GM18511 (cell line): Measurements from ENCODE around the gene SLAIN1.

ENCODE experiments used
- ATAC-seq: cut with Tn5 transposase; IDR thresholded peaks from one replicate; pipeline ENCODE4 v1.9.1; 2021; ENCODE audit warnings: mild to moderate bottlenecking, moderate library complexity; ENCODE audit not compliant: unreplicated experiment

The SLAIN1 gene

DNA sequence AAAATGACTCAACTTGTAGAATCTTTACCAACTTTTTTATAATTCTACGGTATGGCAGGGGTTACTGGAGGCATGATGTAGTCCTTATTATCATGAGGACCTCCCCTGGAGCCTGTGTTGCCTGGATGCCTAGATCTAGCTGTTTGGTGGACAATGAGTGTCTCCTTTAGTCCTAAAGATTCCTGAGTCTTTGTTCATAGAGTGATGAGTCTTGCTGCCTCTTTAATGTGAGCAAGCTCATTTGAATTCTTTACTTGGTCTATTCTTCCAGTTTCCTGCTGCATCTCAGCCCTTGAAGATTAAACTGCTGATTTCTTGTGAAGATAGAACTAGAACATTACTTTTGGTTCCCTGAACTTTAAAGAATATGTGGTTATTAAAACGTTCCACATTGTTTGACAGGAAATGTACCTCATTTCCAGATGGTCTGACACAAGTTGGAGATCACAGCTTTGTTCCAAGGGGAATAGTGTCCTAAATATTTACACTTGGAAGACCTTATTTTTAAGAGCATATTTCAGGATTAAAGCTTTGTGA is 51.9 kb downstream of the SLAIN1 start:
- no peak for ATAC-seq

GRCh38 chr13:77751513-77752456 is 54.3 kb downstream of the SLAIN1 start:
- ATAC-seq = peak; percentile 86

DNA sequence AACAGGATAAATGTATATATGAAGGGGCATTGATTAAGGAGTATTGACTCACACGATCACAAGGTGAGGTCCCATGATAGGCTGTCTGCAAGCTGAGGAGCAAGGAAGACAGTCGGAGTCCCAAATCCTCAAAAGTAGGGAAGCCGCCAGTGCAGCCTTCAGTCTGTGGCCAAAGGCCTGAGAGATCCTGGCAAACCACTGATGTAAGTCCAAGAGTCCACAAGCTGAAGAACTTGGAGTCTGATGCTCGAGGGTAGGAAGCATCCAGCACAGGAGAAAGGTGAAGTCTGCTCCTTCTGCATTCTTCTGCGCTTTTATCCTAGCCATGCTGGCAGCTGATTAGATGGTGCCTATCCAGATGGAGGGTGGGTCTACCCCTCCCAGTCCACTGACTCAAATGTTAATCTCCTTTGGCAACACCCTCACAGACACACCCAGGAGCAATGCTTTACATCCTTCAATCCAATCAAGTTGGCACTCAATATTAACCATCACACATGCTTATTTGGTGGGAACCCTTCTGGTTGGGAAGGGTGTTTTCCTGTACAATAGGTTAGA is 55.1 kb downstream of the SLAIN1 start:
- no peak for ATAC-seq

DNA sequence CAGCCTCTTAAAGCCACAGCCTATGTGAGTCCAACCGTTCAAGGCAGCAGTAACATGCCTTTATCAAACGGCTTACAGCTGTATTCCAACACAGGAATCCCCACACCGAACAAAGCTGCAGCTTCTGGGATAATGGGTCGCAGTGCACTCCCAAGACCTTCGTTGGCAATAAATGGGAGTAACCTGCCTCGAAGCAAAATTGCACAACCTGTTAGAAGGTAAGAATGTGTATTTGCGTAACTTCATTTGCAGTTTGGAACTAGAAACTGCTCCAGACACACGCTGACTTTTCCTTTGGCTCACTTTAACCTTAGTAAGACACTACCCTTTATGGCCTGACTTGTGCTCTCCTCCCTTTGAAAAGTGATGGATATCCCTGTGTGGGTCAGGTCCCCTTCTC is 63.4 kb downstream of the SLAIN1 start:
- ATAC-seq = no peak

GRCh38 chr13:77767413-77767812 is 69.9 kb downstream of the SLAIN1 start:
- ATAC-seq = no peak

- no peak for ATAC-seq
Measured at GRCh38 chr13:77774181-77774580, 76.7 kb downstream of the SLAIN1 start.

GRCh38 chr13:77776704-77777103 is 79.2 kb downstream of the SLAIN1 start:
- no peak for ATAC-seq

GRCh38 chr13:77779552-77780272 is 82.2 kb downstream of the SLAIN1 start:
- peak; percentile 86 for ATAC-seq

- no peak for ATAC-seq
Measured at GRCh38 chr13:77781808-77782207, 84.3 kb downstream of the SLAIN1 start.

GRCh38 chr13:77784515-77784914 is 87.0 kb downstream of the SLAIN1 start:
- no peak for ATAC-seq

DNA sequence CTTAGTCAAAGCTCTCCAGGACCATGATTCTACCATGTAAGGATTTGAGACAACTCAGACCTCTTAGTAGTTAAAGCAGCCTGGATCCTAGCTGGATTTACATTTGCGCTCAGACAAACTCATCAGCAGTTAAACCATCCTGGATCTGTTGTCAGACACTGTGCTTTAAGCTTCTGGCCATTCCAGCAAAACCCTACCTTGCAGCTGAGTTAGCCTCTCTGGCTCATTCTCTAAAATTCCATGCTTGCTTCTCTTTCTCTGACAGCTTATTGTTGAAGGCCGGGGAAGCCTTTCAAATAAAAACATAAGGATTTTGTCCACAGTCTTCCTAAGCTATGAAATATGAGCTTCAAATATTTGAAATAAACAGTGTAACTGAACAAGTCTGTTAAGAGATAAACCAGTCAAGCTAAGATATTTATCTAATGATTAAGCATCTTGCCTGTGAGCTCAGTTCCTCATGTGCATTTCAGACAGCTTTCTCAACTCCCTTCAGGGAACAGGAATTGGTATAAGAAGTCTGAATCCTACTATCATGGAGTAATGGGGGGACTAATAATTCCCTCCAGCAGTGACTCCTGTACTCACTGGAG is 89.3 kb downstream of the SLAIN1 start:
- ATAC-seq = no peak

- ATAC-seq = no peak
Measured at GRCh38 chr13:77789376-77789775, 91.9 kb downstream of the SLAIN1 start.

GRCh38 chr13:77800219-77800618 is 102.7 kb downstream of the SLAIN1 start:
- ATAC-seq = no peak

DNA sequence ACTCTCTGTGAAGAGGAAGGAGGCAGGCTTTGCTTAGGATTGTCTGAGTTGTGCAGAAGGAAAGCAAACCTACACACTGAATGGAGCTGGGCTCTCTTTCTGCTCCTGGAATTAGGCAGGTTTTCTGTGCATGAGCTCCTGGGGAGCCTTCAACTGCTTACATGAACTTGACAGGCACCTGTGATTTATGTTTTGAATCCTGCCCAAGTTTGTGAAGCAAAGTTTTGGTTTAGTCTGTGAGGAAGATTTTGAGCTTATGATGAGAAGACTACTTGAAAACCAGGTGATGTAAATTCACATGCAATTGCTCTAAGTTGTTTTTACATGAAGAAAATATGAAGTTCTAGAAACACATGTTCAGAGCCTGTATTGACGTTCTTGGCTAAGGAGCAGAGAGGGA is 109.0 kb downstream of the SLAIN1 start:
- ATAC-seq = no peak

DNA sequence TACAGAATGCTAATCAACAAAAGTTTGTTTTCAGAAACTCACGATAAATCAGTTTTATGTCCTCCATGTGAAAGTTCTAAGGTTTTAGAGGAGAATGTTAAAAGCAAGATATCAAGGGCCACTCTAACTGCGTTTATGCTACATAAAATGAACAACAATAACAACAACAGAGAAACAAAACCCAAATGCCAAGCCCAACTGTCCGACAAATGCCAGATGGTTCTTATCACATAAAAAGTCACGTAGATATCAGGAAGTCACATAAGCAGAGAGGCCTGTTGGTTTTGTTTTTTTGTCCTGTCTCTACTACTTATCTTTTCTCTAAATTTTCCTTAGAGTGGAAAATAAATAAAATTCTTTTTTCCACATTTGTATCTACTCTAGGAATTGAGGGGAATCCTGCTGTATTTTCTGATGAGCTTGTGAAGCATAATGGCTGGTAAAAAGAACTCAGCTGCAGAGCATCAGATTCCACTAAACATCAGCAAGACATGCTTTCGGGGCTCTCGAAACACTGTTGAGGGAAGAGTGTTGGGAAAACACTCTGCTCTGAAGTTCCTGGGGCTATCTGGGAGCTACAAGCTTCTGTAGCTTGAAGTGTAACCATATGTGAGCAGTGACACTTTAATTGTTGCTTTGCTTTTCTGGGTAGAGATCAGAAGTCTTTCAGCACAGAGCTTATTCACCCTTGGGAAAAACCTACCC is 110.1 kb downstream of the SLAIN1 start:
- no peak for ATAC-seq

DNA sequence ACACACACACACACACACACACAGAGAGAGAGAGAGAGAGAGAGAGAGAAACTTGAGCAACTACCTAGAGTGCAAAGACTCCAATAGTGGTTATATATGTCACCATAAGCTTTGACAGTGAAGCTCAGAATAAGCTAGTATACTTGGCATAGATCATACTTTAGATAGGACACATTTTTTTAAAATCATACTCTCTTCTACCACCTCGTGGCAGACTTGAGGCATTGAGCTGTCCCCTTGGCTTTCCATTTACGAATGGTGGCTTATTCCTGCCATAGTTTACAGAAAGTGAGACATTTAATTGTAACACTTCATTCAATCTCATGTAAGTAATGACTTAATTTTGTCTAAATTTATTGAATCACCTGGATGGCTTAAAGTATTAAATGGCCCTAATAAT is 112.9 kb downstream of the SLAIN1 start:
- peak; percentile 97 for ATAC-seq

- peak; percentile 14 for ATAC-seq
Measured at GRCh38 chr13:77810878-77811277, 113.4 kb downstream of the SLAIN1 start.

GRCh38 chr13:77811381-77811780 is 113.9 kb downstream of the SLAIN1 start:
- ATAC-seq = no peak

GRCh38 chr13:77811981-77812380 is 114.5 kb downstream of the SLAIN1 start:
- no peak for ATAC-seq
